ENCODE results near the gene HELZ2. TPM values are rescaled to one million over a fixed set of nuclear protein-coding genes. Genes with fewer than 3 reads are reported as not detected.

HELZ2 gene
- total RNA-seq, 1 experiment from 2014 or later: 27.9 TPM

- no peaks in the 10 kb centered on the region for H3K4me1 Mint-ChIP-seq
- WGBS (ENCODE audit: extremely low coverage, insufficient read length, low lambda C conversion rate): no CpG with 5 or more reads among the region's 6 CpGs
- no peak overlapping the region for H2BK20ac ChIP-seq (ENCODE audit: low read depth, low read length, poor library complexity, severe bottlenecking)
- no peak overlapping the region for H3K18ac ChIP-seq (ENCODE audit: insufficient read length, low read depth, low read length)
- H3K4me1 ChIP-seq (ENCODE audit: insufficient read depth, low read length): no peaks in the 10 kb centered on the region
- H4K91ac ChIP-seq (ENCODE audit: insufficient read length, low read depth, low read length): no peak overlapping the region
- no peak overlapping the region for H2AK5ac ChIP-seq (ENCODE audit: insufficient read length, low read length)
- H2BK12ac ChIP-seq (ENCODE audit: insufficient read length, low read depth, low read length): no peak overlapping the region
- no peak overlapping the region for H3K14ac ChIP-seq (ENCODE audit: insufficient read depth, low read length)
- H3K79me1 ChIP-seq (ENCODE audit: insufficient read depth, low read depth, low read length, poor library complexity, severe bottlenecking): no peaks in the 10 kb centered on the region
- H3K27me3 ChIP-seq (ENCODE audit: insufficient read depth, low read length): no peaks in the 10 kb centered on the region
- no peak overlapping the region for H4K8ac ChIP-seq (replicated peaks; ENCODE audit: insufficient read length, low read depth, low read length)
- H3T11ph ChIP-seq (ENCODE audit: low read length): no peak overlapping the region
- no peak overlapping the region for H3K4me3 Mint-ChIP-seq
- no peak overlapping the region for H3K23ac ChIP-seq (ENCODE audit: insufficient read length, low read depth, low read length)
- H3K36me3 Mint-ChIP-seq (ENCODE audit: insufficient read depth in 1 of 3, low read depth in 3 of 3): peaks cover 6 to 38% (median 36%) of the 10 kb centered on the region in 3 experiments; a peak in 5 of 7 replicates
- H3K9me3 ChIP-seq (ENCODE audit: control insufficient read depth, low read depth, low read length): no peaks in the 10 kb centered on the region
- no peak overlapping the region for H3K4me2 ChIP-seq (ENCODE audit: insufficient read depth, insufficient read length, low read length)
- H3K23me2 ChIP-seq (ENCODE audit: insufficient read length, low read depth, low read length, poor library complexity, severe bottlenecking): no peaks in the 10 kb centered on the region
- no peaks in the 10 kb centered on the region for H4K20me1 ChIP-seq (ENCODE audit: control insufficient read depth, insufficient read depth, insufficient read length)
- H3K79me2 ChIP-seq (ENCODE audit: insufficient read depth, low read length): no peaks in the 10 kb centered on the region
- TF ChIP-seq, protein P1, sequence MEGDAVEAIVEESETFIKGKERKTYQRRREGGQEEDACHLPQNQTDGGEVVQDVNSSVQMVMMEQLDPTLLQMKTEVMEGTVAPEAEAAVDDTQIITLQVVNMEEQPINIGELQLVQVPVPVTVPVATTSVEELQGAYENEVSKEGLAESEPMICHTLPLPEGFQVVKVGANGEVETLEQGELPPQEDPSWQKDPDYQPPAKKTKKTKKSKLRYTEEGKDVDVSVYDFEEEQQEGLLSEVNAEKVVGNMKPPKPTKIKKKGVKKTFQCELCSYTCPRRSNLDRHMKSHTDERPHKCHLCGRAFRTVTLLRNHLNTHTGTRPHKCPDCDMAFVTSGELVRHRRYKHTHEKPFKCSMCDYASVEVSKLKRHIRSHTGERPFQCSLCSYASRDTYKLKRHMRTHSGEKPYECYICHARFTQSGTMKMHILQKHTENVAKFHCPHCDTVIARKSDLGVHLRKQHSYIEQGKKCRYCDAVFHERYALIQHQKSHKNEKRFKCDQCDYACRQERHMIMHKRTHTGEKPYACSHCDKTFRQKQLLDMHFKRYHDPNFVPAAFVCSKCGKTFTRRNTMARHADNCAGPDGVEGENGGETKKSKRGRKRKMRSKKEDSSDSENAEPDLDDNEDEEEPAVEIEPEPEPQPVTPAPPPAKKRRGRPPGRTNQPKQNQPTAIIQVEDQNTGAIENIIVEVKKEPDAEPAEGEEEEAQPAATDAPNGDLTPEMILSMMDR (conservative IDR thresholded peaks at IDR 0.05): no peak
- no peak for DNase-seq
- no peak overlapping the region for H3K4ac ChIP-seq (ENCODE audit: low read depth, low read length)
- H3K56ac ChIP-seq (ENCODE audit: insufficient read length, low read depth, low read length): no peak overlapping the region
- H3K27ac ChIP-seq (ENCODE audit: insufficient read length, low read depth, low read length): no peak overlapping the region
- no peak overlapping the region for H4K5ac ChIP-seq (ENCODE audit: insufficient read length, low read depth, low read length)
- no peak overlapping the region for H2AFZ ChIP-seq (ENCODE audit: low read length)
- no peak overlapping the region for H2BK15ac ChIP-seq (ENCODE audit: low read depth, low read length)
- H2BK120ac ChIP-seq (ENCODE audit: low read depth, low read length, poor library complexity, severe bottlenecking): no peak overlapping the region
- H2BK5ac ChIP-seq (ENCODE audit: insufficient read length, low read length): no peak overlapping the region
- no peaks in the 10 kb centered on the region for H3K9me3 Mint-ChIP-seq
- H3K9ac ChIP-seq (ENCODE audit: extremely low read depth, insufficient read length, low read length): no peak overlapping the region
- no peaks in the 10 kb centered on the region for H3K27me3 Mint-ChIP-seq (ENCODE audit: low read depth)
- H3K27ac Mint-ChIP-seq: no peak overlapping the region
Observed at GRCh38 chr20:63596423-63596822, 22.4 kb upstream of the HELZ2 start.
